Upper lobe of left lung (tissue), 6 donors: ENCODE data around the gene SUPT4H1. TPM values are rescaled to one million over a fixed set of nuclear protein-coding genes. Genes with fewer than 3 reads are reported as not detected.

Experiments used
- ATAC-seq, 2 donors: fragments of 200-7000 bp; cut with Tn5 transposase; one replicate each; pipeline ENCODE4 v1.9.1; 2022; ENCODE audit warnings: mild to moderate bottlenecking in 2 of 2, moderate library complexity in 2 of 2; ENCODE audit not compliant: low FRiP score in 2 of 2
- DNase-seq, 2 donors: peaks; one replicate each; pipeline ENCODE4 v3.0.0-alpha.2; 2019 to 2020
- H3K27ac ChIP-seq, 4 donors: fragments of 200-600 bp; sonication (generic); one replicate each; pipeline ENCODE4 v1.5.1; 2016 to 2019
- H3K27me3 ChIP-seq, 4 donors: fragments of 200-600 bp; sonication (generic); one replicate each; pipeline ENCODE4 v1.5.1; 2017 to 2019
- H3K36me3 ChIP-seq, 4 donors: fragments of 200-600 bp; sonication (generic); one replicate each; pipeline ENCODE4 v1.5.1; 2016 to 2019
- H3K4me1 ChIP-seq, 4 donors: fragments of 200-600 bp; sonication (generic); one replicate each; pipeline ENCODE4 v1.5.1; 2018 to 2019
- H3K4me3 ChIP-seq, 4 donors: fragments of 200-600 bp; sonication (generic); one replicate each; pipeline ENCODE4 v1.5.1; 2017 to 2019; ENCODE audit warnings: mild to moderate bottlenecking in 2 of 4, moderate library complexity in 1 of 4
- H3K9me3 ChIP-seq, 4 donors: fragments of 200-600 bp; sonication (generic); one replicate each; pipeline ENCODE4 v1.5.1; 2018 to 2019
- EP300 ChIP-seq, 4 donors: sonication (generic); formaldehyde crosslinking; IDR thresholded peaks; one replicate each; pipeline ENCODE4 v1.5.1; 2017; ENCODE audit warnings: antibody characterized with exemption in 4 of 4, control low read depth in 2 of 4
- POLR2A ChIP-seq, 4 donors: fragments of 450-650 bp; IDR thresholded peaks; one replicate each; pipeline ENCODE4 v1.5.1; 2016 to 2017; ENCODE audit warnings: antibody characterized with exemption in 4 of 4, mild to moderate bottlenecking in 2 of 4
- POLR2AphosphoS5 ChIP-seq, 2 donors: sonication (generic); formaldehyde crosslinking; IDR thresholded peaks; one replicate each; pipeline ENCODE4 v1.5.1; 2017; ENCODE audit warnings: antibody characterized with exemption in 2 of 2
- WGBS, 2 donors: methylation state at CpG; one replicate each; pipeline ENCODE4 v1.1.5; 2017 to 2018; 5-methylcytosine and 5-hydroxymethylcytosine counted together
- total RNA-seq, 6 donors: library from RNA; depleted of rRNA in 4 of 6; stranded (reverse); fragments of >200 nt in 4 of 6; gene quantifications; one replicate each; pipeline versions ENCODE4 v1.1.0 to v1.2.1, GENCODE V29; 2016 to 2021
- TF ChIP-seq, protein P1 (sequence below), 6 experiments: fragments of 450-650 bp in 4 of 6; fragments of 200-600 bp in 2 of 6; sonication (generic) in 2 of 6; IDR thresholded peaks; one replicate each; pipeline ENCODE4 v1.5.1; 2016 to 2019; ENCODE audit warnings: antibody characterized with exemption in 6 of 6
- donor health status: DM: no; HTN: no; CAD: no; lungs with moderate emphysema.
- donor health status: DM: no; HTN: yes; CAD: no; lungs with severe emphysema.

The SUPT4H1 gene
- total RNA-seq, 6 donors from 2014 or later: 22.0 to 80.5 (median 40.4) TPM

DNA sequence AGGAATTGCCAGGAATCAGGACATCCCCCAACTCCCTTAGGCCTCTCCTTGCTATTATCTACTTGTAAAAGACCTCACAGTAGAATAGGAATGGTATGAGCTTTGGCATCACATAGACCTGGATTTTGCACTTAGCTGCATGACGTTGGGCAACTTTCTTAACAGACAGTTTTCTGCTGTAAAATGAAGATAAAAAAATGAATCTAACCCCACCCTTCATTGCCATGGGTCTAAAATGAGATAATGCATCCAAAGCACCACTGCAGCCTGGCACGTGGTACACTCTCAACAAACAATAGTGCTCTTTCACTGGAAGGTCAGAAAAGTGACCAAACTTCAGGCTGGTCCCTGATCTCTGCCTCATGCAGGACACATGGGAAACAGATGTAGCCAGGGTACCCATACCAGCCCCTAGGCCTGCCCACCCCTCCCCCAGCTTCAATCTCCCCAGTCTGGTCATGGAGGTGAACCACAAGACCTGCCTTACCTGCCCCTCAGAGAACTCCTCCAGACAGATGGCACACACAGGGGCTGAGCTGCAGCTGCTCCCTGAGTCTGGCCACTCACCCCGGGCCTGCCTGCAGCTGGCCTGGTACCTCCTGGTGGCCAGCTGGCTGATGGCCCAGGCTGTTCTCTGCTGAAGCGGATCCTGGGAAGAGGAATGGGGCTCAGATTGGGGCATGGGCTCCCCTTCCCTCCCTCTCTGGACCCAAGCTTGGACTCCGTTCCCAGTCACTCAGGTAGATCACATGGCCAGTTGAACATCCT is 8.5 kb upstream of the SUPT4H1 start:
- WGBS, 2 donors: 88 to 92% methylated on average over 3 to 4 of the region's 5 CpGs
- TF ChIP-seq, protein P1, sequence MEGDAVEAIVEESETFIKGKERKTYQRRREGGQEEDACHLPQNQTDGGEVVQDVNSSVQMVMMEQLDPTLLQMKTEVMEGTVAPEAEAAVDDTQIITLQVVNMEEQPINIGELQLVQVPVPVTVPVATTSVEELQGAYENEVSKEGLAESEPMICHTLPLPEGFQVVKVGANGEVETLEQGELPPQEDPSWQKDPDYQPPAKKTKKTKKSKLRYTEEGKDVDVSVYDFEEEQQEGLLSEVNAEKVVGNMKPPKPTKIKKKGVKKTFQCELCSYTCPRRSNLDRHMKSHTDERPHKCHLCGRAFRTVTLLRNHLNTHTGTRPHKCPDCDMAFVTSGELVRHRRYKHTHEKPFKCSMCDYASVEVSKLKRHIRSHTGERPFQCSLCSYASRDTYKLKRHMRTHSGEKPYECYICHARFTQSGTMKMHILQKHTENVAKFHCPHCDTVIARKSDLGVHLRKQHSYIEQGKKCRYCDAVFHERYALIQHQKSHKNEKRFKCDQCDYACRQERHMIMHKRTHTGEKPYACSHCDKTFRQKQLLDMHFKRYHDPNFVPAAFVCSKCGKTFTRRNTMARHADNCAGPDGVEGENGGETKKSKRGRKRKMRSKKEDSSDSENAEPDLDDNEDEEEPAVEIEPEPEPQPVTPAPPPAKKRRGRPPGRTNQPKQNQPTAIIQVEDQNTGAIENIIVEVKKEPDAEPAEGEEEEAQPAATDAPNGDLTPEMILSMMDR (IDR thresholded peaks at IDR 0.05): no peak
- no peak for TF ChIP-seq POLR2A (IDR thresholded peaks at IDR 0.05)
- TF ChIP-seq POLR2AphosphoS5 (IDR thresholded peaks at IDR 0.05): no peak
- no peak for TF ChIP-seq EP300 (IDR thresholded peaks at IDR 0.05)
- Histone ChIP-seq H3K4me3 (no peak overlapping the region), H3K27ac (no peak overlapping the region), H3K36me3 (peaks cover 0 to 16% (median 5%) of the 10 kb centered on the region in 4 donors), H3K4me1 (no peaks in the 10 kb centered on the region), H3K27me3 (no peaks in the 10 kb centered on the region), H3K9me3 (no peaks in the 10 kb centered on the region)
- ATAC-seq (no peak), DNase-seq (no peak)

DNA sequence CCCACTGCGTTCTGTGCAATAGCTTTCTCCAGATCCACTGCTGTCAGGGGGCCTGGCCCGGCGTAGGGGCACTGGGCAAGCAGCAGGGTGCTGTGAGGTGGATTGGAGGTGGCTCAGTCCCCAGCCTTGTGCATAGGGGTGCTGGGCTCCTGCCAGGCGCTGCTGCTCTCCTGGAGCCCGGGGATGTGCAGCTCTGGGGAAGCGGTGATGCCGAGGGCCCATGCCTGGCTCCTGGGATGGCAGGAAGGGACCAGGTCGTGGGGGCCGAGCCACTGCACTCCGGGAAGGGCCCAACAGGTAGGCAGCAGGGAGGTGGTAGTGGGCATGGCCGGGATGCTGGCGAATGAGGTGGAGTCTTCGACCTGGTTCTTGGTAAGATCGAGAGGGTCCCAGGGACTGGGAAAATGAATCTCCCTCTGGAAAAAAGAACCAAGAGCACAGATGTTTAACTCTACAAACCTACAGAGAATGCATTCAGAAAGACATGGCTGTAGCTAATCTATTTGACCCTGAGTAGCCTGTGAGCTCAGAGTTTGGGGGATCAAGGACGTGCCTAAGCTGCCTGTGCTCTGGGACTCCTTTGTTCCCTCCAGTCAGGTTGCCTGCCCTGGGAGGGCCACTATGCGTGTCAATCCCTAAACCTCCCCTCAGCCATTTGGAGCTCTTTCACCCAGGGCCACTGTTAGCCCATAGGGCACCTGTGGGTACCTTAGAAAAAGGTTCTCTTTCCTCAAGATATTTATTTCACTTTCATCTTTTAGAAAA is 6.6 kb upstream of the SUPT4H1 start:
- H3K27ac ChIP-seq: no peak overlapping the region
- no peaks in the 10 kb centered on the region for H3K9me3 ChIP-seq
- no peaks in the 10 kb centered on the region for H3K4me1 ChIP-seq
- 81 to 93% methylated on average over 9 to 16 of the region's 16 CpGs for WGBS, 2 donors
- DNase-seq (peak in 1 of 2 donors; percentile 75), ATAC-seq (no peak)
- H3K36me3 ChIP-seq: peaks cover 0 to 16% (median 5%) of the 10 kb centered on the region in 4 donors
- TF ChIP-seq POLR2AphosphoS5 (IDR thresholded peaks at IDR 0.05) (no peak), POLR2A (IDR thresholded peaks at IDR 0.05) (no peak), EP300 (IDR thresholded peaks at IDR 0.05) (no peak)
- TF ChIP-seq, protein P1 (IDR thresholded peaks at IDR 0.05): no peak
- H3K27me3 ChIP-seq: no peaks in the 10 kb centered on the region
- no peak overlapping the region for H3K4me3 ChIP-seq

GRCh38 chr17:58357312-58358297 is 5.6 kb upstream of the SUPT4H1 start:
- no peak for ATAC-seq
- Histone ChIP-seq H3K36me3 (peaks cover 0 to 16% (median 5%) of the 10 kb centered on the region in 4 donors), H3K4me3 (no peak overlapping the region), H3K9me3 (no peaks in the 10 kb centered on the region), H3K27me3 (no peaks in the 10 kb centered on the region), H3K4me1 (peaks cover 4 to 8% (median 8%) of the 10 kb centered on the region in 4 donors), H3K27ac (no peak overlapping the region)
- DNase-seq: peak in 1 of 2 donors; percentile 52
- TF ChIP-seq EP300 (IDR thresholded peaks at IDR 0.05) (no peak), POLR2AphosphoS5 (IDR thresholded peaks at IDR 0.05) (no peak), POLR2A (IDR thresholded peaks at IDR 0.05) (no peak)
- TF ChIP-seq, protein P1 (IDR thresholded peaks at IDR 0.05): no peak
- 91 to 94% methylated on average over 12 to 22 of the region's 22 CpGs for WGBS, 2 donors

DNA sequence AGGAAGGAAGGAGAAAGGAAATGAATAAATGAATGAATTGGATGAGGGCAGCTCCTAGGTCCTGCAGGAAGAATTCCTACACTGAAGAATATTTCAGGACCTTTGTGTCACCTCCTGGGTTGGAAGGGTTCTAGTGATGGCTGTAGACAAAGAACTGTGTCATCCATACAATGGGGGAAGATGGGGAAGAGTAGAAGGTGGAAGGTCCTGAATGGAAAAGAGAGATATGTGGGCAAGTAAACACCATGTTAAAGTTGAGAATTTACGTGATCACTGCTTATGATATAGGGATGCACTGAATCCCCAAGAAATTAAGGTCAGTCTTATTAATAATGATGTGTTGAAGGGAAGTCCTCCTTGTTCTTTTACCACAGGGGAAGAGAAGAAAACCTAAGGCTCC is 4.2 kb upstream of the SUPT4H1 start:
- ATAC-seq (no peak), DNase-seq (no peak)
- Histone ChIP-seq H3K36me3 (peaks cover 0 to 16% (median 5%) of the 10 kb centered on the region in 4 donors), H3K4me1 (peaks cover 8 to 12% (median 11%) of the 10 kb centered on the region in 4 donors), H3K4me3 (no peak overlapping the region), H3K9me3 (no peaks in the 10 kb centered on the region), H3K27ac (no peak overlapping the region), H3K27me3 (no peaks in the 10 kb centered on the region)
- TF ChIP-seq, protein P1 (IDR thresholded peaks at IDR 0.05): no peak
- no peak for TF ChIP-seq POLR2A (IDR thresholded peaks at IDR 0.05)
- TF ChIP-seq POLR2AphosphoS5 (IDR thresholded peaks at IDR 0.05): no peak
- TF ChIP-seq EP300 (IDR thresholded peaks at IDR 0.05): no peak
- 96 to 100% methylated on average over 1 of the region's 1 CpG for WGBS, 2 donors
